Mesangial cell (primary cell): ENCODE data around the gene WDR62. TPM values are rescaled to one million over a fixed set of nuclear protein-coding genes. Genes with fewer than 3 reads are reported as not detected.

ENCODE experiments used
- total RNA-seq: library from RNA; depleted of rRNA; stranded (reverse); fragments of >200 nt; gene quantifications from 2 replicates; pipeline ENCODE4 v1.2.3, GENCODE V29; 2015

Gene WDR62
- 1.8 and 22.5 TPM in 2 replicates for total RNA-seq

GRCh38 chr19:36054733-36055686 lies at the start of gene WDR62:
Gene WDR62 (plus strand): TSS chr19:36054897. CDS start chr19:36054972, 75 bp downstream.

GRCh38 chr19:36008336-36008978 lies 46.2 kb upstream of the WDR62 start, which contains the start of gene SYNE4:
Gene SYNE4 (minus strand): TSS chr19:36008813. CDS start chr19:36008681, 132 bp downstream.

GRCh38 chr19:36014012-36014924 lies 40.4 kb upstream of the WDR62 start, which contains the start of gene ALKBH6:
Gene ALKBH6 (minus strand): TSS chr19:36014213. CDS start chr19:36013397, 816 bp downstream.

GRCh38 chr19:36032251-36033104 lies 22.2 kb upstream of the WDR62 start, which contains the start of gene CLIP3:
Gene CLIP3 (minus strand): TSS chr19:36032873. CDS start chr19:36032357, 516 bp downstream.

GRCh38 chr19:36054119-36054732 lies 471 bp upstream of the WDR62 start, which contains the start of gene THAP8:
Gene THAP8 (minus strand): TSS chr19:36054285. CDS start chr19:36054217, 68 bp downstream.

GRCh38 chr19:36110487-36111199 lies 55.9 kb downstream of the WDR62 start, which contains the start of gene OVOL3:
Gene OVOL3 (plus strand): TSS chr19:36111143. CDS start chr19:36111203, 60 bp downstream.

GRCh38 chr19:36114721-36115452 lies 60.2 kb downstream of the WDR62 start, which contains the start of gene POLR2I:
Gene POLR2I (minus strand): TSS chr19:36114875. CDS start chr19:36114856, 19 bp downstream.

GRCh38 chr19:36115453-36116343 lies 61.0 kb downstream of the WDR62 start, which contains the start of gene TBCB:
Gene TBCB (plus strand): TSS chr19:36115468. CDS start chr19:36115561, 93 bp downstream.

GRCh38 chr19:36139473-36140303 lies 85.0 kb downstream of the WDR62 start, which contains the start of gene CAPNS1:
Gene CAPNS1 (plus strand): TSS chr19:36140066. CDS start chr19:36141012, 946 bp downstream.

GRCh38 chr19:36152352-36153091 lies 97.8 kb downstream of the WDR62 start, which contains the start of gene COX7A1:
Gene COX7A1 (minus strand): TSS chr19:36152447. CDS start chr19:36152407, 40 bp downstream.

Other genes with a start within 250 kb of the WDR62 start
- not detected in 2 replicates for gene PRODH2, start 242.1 kb upstream of the WDR62 start, total RNA-seq
- 0.13 TPM in 1 of 2 replicates, not detected in the other for gene NPHS1, start 202.4 kb upstream of the WDR62 start, total RNA-seq
- gene KIRREL2, start 198.0 kb upstream of the WDR62 start, total RNA-seq = under 0.01 and 0.16 TPM in 2 replicates
- gene APLP1, start 186.3 kb upstream of the WDR62 start, total RNA-seq = 9.8 and 33.7 TPM in 2 replicates
- 2.9 and 7.6 TPM in 2 replicates for gene NFKBID, start 154.4 kb upstream of the WDR62 start, total RNA-seq
- 0.38 TPM in 1 of 2 replicates, not detected in the other for gene HCST, start 152.4 kb upstream of the WDR62 start, total RNA-seq
- not detected in 2 replicates for gene TYROBP, start 146.6 kb upstream of the WDR62 start, total RNA-seq
- gene LRFN3, start 118.5 kb upstream of the WDR62 start, total RNA-seq = 10.4 and 19.8 TPM in 2 replicates
- 24.4 and 26.4 TPM in 2 replicates for gene SDHAF1, start 59.7 kb upstream of the WDR62 start, total RNA-seq
- 0.81 and 3.4 TPM in 2 replicates for gene SYNE4, start 46.1 kb upstream of the WDR62 start, total RNA-seq
- gene ALKBH6, start 40.7 kb upstream of the WDR62 start, total RNA-seq = 22.9 and 33.4 TPM in 2 replicates
- gene CLIP3, start 22.0 kb upstream of the WDR62 start, total RNA-seq = 2.6 and 31.9 TPM in 2 replicates
- gene THAP8, start 612 bp upstream of the WDR62 start, total RNA-seq = 4.4 and 15.3 TPM in 2 replicates
- not detected in 2 replicates for gene OVOL3, start 56.2 kb downstream of the WDR62 start, total RNA-seq
- gene POLR2I, start 60.0 kb downstream of the WDR62 start, total RNA-seq = 106 and 123 TPM in 2 replicates
- 291 and 344 TPM in 2 replicates for gene TBCB, start 60.6 kb downstream of the WDR62 start, total RNA-seq
- gene CAPNS1, start 85.2 kb downstream of the WDR62 start, total RNA-seq = 323 and 352 TPM in 2 replicates
- 0.76 and 1.6 TPM in 2 replicates for gene COX7A1, start 97.5 kb downstream of the WDR62 start, total RNA-seq
- gene ZNF565, start 159.8 kb downstream of the WDR62 start, total RNA-seq = 0.81 and 3.2 TPM in 2 replicates
- 46.8 and 52.6 TPM in 2 replicates for gene ZNF146, start 160.2 kb downstream of the WDR62 start, total RNA-seq